Fibroblast of lung (primary cell): ENCODE data around the gene SCN5A.

Source experiments
- CTCF ChIP-seq, 2 donors: IDR thresholded peaks in 1 of 2; conservative IDR thresholded peaks in 1 of 2; 1 replicate in 1 of 2; 2 replicates in 1 of 2; pipeline ENCODE4 v1.5.1; 2011 to 2012; ENCODE audit warnings: low read length in 2 of 2, control low read depth in 1 of 2, inconsistent platforms in 1 of 2, low read depth in 1 of 2, mild to moderate bottlenecking in 1 of 2
- EZH2 ChIP-seq: IDR thresholded peaks from 2 replicates; pipeline ENCODE4 v1.5.1; 2012; ENCODE audit warnings: low read length, control low read depth, mild to moderate bottlenecking; ENCODE audit errors: missing control alignments

DNA sequence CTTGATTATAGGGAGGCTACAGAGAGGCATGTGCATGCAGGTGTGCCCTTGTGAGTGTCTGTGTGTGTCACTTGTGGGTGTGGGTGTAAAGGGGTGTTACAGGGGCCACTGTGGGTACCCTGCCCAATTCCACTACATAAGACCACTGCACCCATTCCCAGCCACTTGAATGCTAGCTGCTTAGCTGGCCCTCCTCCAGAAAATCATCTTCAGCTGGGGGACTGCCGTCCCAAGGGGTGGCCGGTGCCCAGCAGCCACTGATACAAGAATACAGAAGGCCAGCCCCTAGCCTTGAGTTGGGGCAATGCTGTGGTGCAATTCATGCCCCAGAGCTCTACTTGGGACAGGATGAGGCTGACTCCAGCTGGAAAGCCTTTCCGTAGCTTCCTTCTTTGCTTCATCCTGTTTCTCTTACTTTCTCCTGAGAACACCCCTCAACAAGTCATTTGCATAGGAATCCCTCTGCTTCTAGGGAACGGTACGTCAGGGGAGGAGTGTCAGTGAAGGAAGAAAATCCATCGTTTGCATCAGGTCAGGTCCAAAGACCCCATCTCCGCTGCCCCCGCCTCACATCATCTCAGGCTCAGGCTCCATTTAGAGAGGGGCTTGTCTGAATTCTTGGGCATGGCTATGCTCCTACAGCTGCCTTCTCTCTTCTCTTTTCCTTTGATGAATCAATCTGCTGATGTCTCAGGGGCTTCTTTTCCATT, 72.0 kb downstream of the SCN5A start:
- TF ChIP-seq CTCF (conservative IDR thresholded peaks at IDR 0.05 in 1 of 2, IDR thresholded peaks at IDR 0.05 in 1 of 2; ENCODE audit: low read depth in 1 of 2, low read length in 2 of 2) (no peak), EZH2 (no peak)
